ENCODE measurements around the gene MYADM. TPM values are rescaled to one million over a fixed set of nuclear protein-coding genes. Genes with fewer than 3 reads are reported as not detected.

Gene MYADM
- total and polyA plus RNA-seq, 2 of the 13 experiments (the other 11 are each of a cell fraction or from before 2014, with no cell fraction given) = 19.9 to 38.1 TPM

DNA sequence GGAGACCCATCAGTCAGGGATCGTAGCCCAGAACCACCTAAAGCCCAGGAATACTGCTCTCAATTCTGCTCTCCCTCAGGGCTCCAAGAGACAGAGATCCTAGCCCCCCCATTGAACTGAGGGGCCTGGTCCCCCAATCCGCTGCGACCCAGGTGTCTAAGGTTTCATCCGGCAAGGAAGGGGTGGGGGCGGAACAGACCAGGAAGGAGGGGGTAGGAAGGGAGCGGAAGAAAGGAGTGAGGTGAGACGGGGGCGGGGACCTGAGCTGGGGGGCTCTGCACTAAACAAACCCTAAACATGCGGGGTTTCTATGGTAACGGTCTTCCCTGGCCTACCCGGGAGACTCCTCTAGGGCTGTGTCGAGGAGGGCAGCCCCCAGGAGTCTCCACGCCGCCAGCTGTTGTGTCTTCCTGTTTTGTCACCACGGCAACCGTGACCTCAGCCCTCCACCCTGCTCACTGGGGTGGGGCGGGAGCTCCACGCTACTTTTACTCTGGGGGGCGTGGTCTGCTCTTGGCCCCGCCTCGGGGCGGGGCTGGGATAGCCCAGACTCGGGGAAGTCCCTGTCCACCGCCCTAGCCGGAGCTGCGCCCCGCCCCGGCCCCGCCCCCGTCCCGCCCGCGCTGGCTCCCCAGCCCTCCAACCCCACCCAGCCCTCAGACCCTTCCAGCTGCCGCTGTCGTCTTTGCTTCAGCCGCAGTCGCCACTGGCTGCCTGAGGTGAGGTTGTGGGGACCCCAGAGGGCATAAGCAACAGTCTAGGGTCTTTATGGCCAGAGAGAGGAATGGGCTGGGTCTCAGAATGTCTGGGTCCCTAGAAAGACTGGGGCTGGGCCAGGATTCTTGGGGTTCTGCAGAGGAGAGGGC lies at the start of gene MYADM (continued):
- TF ChIP-seq ZC3H13 (CRISPR knock-in tag; IDR thresholded peaks at IDR 0.05) = no peak
- TF ChIP-seq ZNF614 (CRISPR knock-in tag; IDR thresholded peaks at IDR 0.05; ENCODE audit: borderline replicate concordance) = 0 out of 2 replicates have a peak, but pooled peaks have one; percentile 70
- TF ChIP-seq, protein P1, sequence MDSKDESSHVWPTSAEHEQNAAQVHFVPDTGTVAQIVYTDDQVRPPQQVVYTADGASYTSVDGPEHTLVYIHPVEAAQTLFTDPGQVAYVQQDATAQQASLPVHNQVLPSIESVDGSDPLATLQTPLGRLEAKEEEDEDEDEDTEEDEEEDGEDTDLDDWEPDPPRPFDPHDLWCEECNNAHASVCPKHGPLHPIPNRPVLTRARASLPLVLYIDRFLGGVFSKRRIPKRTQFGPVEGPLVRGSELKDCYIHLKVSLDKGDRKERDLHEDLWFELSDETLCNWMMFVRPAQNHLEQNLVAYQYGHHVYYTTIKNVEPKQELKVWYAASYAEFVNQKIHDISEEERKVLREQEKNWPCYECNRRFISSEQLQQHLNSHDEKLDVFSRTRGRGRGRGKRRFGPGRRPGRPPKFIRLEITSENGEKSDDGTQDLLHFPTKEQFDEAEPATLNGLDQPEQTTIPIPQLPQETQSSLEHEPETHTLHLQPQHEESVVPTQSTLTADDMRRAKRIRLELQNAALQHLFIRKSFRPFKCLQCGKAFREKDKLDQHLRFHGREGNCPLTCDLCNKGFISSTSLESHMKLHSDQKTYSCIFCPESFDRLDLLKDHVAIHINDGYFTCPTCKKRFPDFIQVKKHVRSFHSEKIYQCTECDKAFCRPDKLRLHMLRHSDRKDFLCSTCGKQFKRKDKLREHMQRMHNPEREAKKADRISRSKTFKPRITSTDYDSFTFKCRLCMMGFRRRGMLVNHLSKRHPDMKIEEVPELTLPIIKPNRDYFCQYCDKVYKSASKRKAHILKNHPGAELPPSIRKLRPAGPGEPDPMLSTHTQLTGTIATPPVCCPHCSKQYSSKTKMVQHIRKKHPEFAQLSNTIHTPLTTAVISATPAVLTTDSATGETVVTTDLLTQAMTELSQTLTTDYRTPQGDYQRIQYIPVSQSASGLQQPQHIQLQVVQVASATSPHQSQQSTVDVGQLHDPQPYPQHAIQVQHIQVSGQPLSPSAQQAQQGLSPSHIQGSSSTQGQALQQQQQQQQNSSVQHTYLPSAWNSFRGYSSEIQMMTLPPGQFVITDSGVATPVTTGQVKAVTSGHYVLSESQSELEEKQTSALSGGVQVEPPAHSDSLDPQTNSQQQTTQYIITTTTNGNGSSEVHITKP (CRISPR knock-in tag; IDR thresholded peaks at IDR 0.05; ENCODE audit: low read depth) = peak; percentile 78
- no peak for TF ChIP-seq ZNF430 (CRISPR knock-in tag; IDR thresholded peaks at IDR 0.05)
- TF ChIP-seq PAX8 (CRISPR knock-in tag; IDR thresholded peaks at IDR 0.05; ENCODE audit: borderline replicate concordance) = no peak
- TF ChIP-seq ZNF232 (CRISPR knock-in tag; IDR thresholded peaks at IDR 0.05; ENCODE audit: borderline replicate concordance) = peak; percentile 40; the same call in 1 of the 2 replicates
- TF ChIP-seq, protein P2, sequence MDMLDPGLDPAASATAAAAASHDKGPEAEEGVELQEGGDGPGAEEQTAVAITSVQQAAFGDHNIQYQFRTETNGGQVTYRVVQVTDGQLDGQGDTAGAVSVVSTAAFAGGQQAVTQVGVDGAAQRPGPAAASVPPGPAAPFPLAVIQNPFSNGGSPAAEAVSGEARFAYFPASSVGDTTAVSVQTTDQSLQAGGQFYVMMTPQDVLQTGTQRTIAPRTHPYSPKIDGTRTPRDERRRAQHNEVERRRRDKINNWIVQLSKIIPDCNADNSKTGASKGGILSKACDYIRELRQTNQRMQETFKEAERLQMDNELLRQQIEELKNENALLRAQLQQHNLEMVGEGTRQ (IDR thresholded peaks at IDR 0.05; ENCODE audit: low read depth, low read length) = no peak
- TF ChIP-seq, protein P2 (CRISPR knock-in tag; IDR thresholded peaks at IDR 0.05; ENCODE audit: borderline replicate concordance) = no peak
- no peak for TF ChIP-seq HOXA7 (CRISPR knock-in tag; IDR thresholded peaks at IDR 0.05)
- no peak for TF ChIP-seq ZNF317 (CRISPR knock-in tag; IDR thresholded peaks at IDR 0.05)
- TF ChIP-seq HDAC2 (CRISPR knock-in tag; IDR thresholded peaks at IDR 0.05) = peak; percentile 56
- TF ChIP-seq BORCS8-MEF2B (CRISPR knock-in tag; IDR thresholded peaks at IDR 0.05) = no peak; the same call in 1 of the 2 replicates
- TF ChIP-seq GZF1 (CRISPR knock-in tag; IDR thresholded peaks at IDR 0.05) = no peak
- TF ChIP-seq RAD21 (CRISPR knock-in tag; IDR thresholded peaks at IDR 0.05) = no peak; the same call in 1 of the 2 replicates
- TF ChIP-seq, protein P3, sequence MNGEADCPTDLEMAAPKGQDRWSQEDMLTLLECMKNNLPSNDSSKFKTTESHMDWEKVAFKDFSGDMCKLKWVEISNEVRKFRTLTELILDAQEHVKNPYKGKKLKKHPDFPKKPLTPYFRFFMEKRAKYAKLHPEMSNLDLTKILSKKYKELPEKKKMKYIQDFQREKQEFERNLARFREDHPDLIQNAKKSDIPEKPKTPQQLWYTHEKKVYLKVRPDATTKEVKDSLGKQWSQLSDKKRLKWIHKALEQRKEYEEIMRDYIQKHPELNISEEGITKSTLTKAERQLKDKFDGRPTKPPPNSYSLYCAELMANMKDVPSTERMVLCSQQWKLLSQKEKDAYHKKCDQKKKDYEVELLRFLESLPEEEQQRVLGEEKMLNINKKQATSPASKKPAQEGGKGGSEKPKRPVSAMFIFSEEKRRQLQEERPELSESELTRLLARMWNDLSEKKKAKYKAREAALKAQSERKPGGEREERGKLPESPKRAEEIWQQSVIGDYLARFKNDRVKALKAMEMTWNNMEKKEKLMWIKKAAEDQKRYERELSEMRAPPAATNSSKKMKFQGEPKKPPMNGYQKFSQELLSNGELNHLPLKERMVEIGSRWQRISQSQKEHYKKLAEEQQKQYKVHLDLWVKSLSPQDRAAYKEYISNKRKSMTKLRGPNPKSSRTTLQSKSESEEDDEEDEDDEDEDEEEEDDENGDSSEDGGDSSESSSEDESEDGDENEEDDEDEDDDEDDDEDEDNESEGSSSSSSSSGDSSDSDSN (CRISPR knock-in tag; IDR thresholded peaks at IDR 0.05) = peak; percentile 13
- TF ChIP-seq RCOR2 (CRISPR knock-in tag; IDR thresholded peaks at IDR 0.05) = no peak
- TF ChIP-seq, protein P4, sequence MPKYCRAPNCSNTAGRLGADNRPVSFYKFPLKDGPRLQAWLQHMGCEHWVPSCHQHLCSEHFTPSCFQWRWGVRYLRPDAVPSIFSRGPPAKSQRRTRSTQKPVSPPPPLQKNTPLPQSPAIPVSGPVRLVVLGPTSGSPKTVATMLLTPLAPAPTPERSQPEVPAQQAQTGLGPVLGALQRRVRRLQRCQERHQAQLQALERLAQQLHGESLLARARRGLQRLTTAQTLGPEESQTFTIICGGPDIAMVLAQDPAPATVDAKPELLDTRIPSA (CRISPR knock-in tag; IDR thresholded peaks at IDR 0.05; ENCODE audit: borderline replicate concordance) = 0 out of 2 replicates have a peak, but pooled peaks have one; percentile 42
- no peak for TF ChIP-seq ATF5 (CRISPR knock-in tag; IDR thresholded peaks at IDR 0.05; ENCODE audit: low read depth)
- peak; percentile 35; the same call in 1 of the 2 replicates for TF ChIP-seq ZNF572 (CRISPR knock-in tag; IDR thresholded peaks at IDR 0.05)

Measured in HepG2 (cell line).